DMS79 treated with DMSO at 0.1 percent for 48 hours (cell line): ENCODE results near the gene HOXA10.

ENCODE experiments used
- DNase-seq: peaks from one replicate; lab custom pipeline; 2025; lab: John Stamatoyannopoulos, UW

HOXA10 gene

GRCh38 chr7:27165996-27166530 is 8.1 kb downstream of the HOXA10 start:
- no peak for DNase-seq

GRCh38 chr7:27165089-27165995 is 8.8 kb downstream of the HOXA10 start, which contains the start of gene HOXA9:
Gene HOXA9 (minus strand): TSS chr7:27165537. CDS start chr7:27165457, 80 bp downstream.
- DNase-seq: no peak

DNA sequence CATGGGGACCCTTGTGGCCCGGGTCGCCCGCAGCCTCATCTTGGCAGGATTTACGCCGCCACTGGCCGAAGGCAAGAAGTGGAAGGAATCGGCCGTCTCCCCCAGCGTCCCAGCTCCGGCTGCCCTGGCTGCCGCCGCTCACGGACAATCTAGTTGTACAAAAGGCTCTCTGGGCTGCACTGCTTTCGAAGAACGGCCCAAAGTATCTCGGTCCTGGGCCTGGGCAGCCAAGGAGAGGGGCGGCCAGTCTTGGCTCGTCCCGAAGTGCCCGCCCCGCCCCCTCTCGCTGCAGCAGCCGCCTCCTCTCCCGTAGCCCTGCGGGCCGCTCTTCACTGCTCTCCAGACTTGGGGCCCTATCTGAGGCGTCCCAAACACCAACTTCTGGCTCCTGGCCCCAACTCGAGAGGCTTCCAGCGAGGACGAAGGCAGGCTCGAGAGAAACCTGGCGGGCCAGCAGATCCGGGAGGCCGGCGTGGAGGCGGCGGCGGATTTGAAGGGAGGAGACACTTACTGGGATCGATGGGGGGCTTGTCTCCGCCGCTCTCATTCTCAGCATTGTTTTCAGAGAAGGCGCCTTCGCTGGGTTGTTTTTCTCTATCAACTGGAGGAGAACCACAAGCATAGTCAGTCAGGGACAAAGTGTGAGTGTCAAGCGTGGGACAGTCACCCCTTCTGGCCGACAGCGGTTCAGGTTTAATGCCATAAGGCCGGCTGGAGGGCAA is 9.6 kb downstream of the HOXA10 start:
- DNase-seq: no peak

DNA sequence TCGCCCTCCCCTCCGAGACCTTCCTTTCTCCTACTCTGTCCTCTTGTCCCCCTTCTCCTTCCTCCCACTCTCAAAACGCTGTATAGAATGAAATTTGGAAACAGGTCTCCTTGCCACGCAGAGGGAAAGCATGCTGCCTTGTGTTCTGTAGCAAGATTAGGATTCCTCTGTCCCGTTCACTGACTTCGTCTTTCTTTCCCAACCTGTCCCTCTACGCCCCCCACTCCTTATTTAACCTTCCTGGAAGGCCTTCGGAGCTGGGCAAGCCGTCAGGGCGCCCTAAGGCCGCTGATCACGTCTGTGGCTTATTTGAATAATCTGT is 10.1 kb downstream of the HOXA10 start:
- no peak for DNase-seq

- no peak for DNase-seq
Measured at GRCh38 chr7:27163288-27164044, 10.7 kb downstream of the HOXA10 start.

GRCh38 chr7:27162561-27163287 is 11.4 kb downstream of the HOXA10 start:
- DNase-seq: no peak

DNA sequence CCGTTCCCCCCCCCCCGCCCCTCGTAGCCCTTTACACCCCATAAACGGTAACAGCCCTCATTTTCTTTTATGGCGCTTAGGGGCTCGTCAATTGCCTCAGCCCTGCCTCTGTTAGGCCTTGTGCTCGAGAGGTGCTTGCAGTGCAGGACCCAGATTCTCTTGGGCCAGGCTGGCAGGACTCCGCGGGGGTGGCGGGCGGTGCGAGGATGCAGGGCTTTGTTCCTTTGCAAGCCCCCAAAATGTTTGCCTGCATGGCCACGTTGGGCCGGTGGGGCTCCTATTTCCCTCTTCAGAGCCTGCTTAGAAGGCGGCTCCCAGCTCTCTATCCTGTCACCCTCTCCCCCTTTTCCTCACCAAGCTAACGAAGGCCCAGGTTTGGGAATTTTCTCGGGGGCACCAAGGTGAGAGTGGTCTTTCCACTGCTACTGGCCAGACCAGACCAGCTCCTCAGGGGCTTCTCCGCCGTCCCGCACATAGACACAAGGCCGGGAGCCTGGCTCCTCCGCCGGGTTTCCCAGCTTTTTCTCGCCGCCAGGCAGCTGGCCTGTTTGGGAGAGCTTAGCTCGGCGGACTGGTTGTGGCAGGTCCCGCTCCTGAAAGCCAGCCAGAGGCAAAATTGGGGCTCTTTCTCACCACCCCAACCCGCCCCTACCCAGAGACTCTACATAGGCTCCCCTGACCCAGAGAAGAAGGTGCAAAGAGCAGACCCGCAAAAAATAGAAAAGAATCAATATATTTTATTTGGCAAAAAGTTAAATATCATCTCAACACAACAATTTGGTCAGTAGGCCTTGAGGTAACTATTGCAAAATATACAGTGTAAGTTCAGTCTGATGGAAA is 12.2 kb downstream of the HOXA10 start:
- no peak for DNase-seq

GRCh38 chr7:27161214-27161720 is 12.9 kb downstream of the HOXA10 start:
- DNase-seq: no peak

GRCh38 chr7:27160546-27161213 is 13.4 kb downstream of the HOXA10 start:
- DNase-seq: peak; percentile 74

GRCh38 chr7:27160145-27160545 is 14.0 kb downstream of the HOXA10 start:
- no peak for DNase-seq

DNA sequence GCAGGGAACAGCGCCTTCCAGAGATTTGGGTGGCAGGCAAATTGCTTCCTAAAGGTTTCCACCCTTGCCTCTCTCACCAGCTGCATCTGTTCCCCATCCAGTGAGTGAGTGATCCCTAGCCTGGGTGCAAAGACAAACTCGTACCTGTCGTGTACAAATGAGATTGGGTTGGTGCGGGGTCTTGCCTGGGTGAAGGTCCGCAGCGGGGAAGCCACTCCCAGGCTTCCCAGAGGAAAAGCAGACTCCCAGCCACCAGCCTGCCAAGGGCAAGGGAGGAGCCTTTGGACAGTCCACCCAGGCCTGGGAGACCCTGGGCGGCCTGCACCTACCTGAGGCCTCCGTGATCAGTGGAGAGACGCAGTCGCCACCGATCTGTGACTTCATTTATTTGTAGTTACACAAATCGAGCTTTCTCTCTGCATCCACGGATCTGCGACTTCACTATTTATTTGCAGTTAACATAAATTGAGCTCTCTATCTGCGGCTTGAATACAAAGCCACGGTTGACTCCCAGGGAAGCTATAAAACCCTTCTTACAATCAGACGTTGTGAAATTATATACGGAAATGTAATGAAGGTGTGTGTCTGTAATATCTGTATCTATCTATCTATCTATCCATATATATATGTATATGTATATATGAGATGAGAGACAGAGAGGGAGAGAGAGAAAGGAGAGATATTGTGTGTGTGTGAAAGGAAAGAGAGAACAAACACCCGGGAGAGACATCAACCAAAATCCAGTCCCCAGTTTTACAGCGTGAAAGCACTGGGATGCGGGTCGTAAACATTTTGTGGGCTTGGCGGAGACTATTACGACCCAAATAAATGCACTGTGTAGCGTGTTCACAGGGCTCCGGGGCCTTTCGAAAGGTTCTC is 14.6 kb downstream of the HOXA10 start:
- DNase-seq: no peak

- DNase-seq: no peak
Measured at GRCh38 chr7:27158436-27159265, 15.5 kb downstream of the HOXA10 start.

DNA sequence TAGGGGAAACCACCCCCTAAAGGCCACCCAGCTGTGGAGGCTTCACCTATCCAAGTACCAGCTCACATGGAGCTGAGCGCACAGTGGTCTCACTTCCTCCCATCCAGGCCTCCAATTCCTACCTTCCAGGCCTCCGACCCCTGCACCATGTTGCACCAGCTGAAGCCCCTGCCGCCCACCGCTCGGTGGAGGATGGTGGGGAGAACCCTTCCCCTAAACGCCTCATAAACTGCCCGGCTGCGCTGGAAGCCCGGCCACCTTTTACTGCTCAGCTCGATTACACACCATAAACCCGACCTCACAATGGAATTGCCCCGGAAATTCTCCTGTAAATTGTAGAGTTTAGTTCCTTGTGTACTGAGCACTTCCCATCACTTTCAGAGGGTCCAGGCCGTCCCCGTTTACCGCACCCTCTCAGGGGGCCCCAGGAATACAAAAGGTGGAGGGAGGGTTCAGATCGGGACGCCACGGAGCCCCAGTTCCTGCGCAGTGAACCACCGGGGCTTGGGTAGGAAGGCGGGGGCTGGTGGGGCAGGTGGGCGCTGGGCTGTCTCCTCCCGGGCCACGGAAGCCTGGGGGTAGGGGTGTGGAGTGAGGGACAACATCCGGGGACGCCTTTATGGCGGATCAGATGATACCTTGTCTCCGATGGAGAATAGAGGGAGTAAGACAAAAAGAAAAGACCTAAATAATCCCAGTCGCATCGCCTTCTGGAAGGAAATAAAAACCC is 16.3 kb downstream of the HOXA10 start:
- DNase-seq: no peak

GRCh38 chr7:27156916-27157701 is 17.0 kb downstream of the HOXA10 start:
- DNase-seq: no peak

DNA sequence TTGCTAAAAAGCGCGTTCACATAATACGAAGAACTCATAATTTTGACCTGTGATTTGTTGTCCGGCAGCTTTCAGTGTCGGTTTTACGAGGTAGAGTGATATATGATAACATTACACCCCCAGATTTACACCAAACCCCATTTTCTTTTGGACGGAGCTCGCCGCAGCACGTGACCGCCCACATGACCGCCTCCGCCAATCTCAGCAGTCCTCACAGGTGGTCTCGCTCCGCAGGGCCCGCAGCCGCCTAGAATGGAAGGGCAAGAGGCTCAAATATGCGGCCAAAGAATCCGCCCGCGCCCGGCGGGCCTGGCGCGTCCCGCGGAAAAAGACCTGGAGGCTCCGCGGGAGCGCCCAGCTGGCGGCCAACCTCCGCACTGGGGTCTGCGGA is 17.6 kb downstream of the HOXA10 start, which contains the start of gene HOXA7:
Gene HOXA7, minus strand, starts transcription at position 168 of the 391 bp plus-strand sequence. Its CDS starts 130 bp downstream, at position 38.
- no peak for DNase-seq

- no peak for DNase-seq
Measured at GRCh38 chr7:27155816-27156507, 18.2 kb downstream of the HOXA10 start.
